SU-DHL-6 (cell line): ENCODE results near the gene STK32A.

Experiments
- CTCF ChIP-seq: fragments of 200-600 bp; sonication (generic); IDR thresholded peaks from one replicate; pipeline ENCODE4 v1.5.1; 2017; ENCODE audit warnings: antibody characterized with exemption, mild to moderate bottlenecking, low read length, moderate library complexity; ENCODE audit not compliant: insufficient read depth, poor library complexity, severe bottlenecking
- EZH2phosphoT487 ChIP-seq: fragments of 200-600 bp; sonication (generic), shearing (Covaris generic); conservative IDR thresholded peaks from 2 replicates; pipeline ENCODE4 v1.6.1; 2018; ENCODE audit warnings: mild to moderate bottlenecking, antibody characterized with exemption, low read length, moderate library complexity, mixed read lengths

DNA sequence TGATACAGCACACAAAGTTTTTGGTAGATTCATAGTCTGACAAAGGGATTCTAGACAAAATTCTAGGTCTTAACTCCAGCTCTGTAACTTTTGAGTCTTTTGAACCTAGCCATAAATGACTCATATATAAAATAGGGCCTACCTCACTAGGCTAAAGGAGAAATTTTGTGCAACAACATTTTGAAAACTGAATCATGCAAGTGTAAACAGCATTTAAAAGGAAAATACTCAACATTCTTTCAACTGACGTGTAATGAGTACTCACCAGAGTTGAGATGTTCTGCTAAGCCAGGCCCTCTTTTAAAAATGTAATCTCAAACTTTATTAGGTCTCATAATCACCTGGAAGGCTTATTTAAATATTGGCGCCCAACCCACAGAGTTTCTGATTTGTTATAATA, 113.2 kb downstream of the STK32A start:
- TF ChIP-seq CTCF (no peak), EZH2phosphoT487 (no peak)
